ENCODE data around the gene IFNAR2.
"Not testable (repeated sequence)": the region's sequence is repeated elsewhere in the genome, so short reads cannot be mapped to it uniquely, and the experiment has no call there.

The IFNAR2 gene

GRCh38 chr21:33217138-33217520 is 12.6 kb upstream of the IFNAR2 start:
- no peak for FAIRE-seq

- FAIRE-seq: no peak
These were observed 10.4 kb upstream of the IFNAR2 start for GRCh38 chr21:33219300-33219699.

GRCh38 chr21:33219954-33220353 is 9.8 kb upstream of the IFNAR2 start:
- no peak for FAIRE-seq

- not testable (repeated sequence) for FAIRE-seq
These were observed 4.4 kb upstream of the IFNAR2 start for GRCh38 chr21:33225376-33225775.

GRCh38 chr21:33228455-33228854 is 1.3 kb upstream of the IFNAR2 start:
- no peak for FAIRE-seq

GRCh38 chr21:33229099-33229783 is 497 bp upstream of the IFNAR2 start:
- FAIRE-seq: no peak

- FAIRE-seq: no peak
These were observed 997 bp downstream of the IFNAR2 start for GRCh38 chr21:33230545-33231324.

GRCh38 chr21:33231526-33231925 is 1.8 kb downstream of the IFNAR2 start:
- no peak for FAIRE-seq

GRCh38 chr21:33232291-33233034 is 2.7 kb downstream of the IFNAR2 start:
- no peak for FAIRE-seq

- no peak for FAIRE-seq
These were observed 5.1 kb downstream of the IFNAR2 start for GRCh38 chr21:33234635-33235520.

- FAIRE-seq: no peak
These were observed 6.4 kb downstream of the IFNAR2 start for GRCh38 chr21:33236013-33236686.

- FAIRE-seq: no peak
These were observed 7.0 kb downstream of the IFNAR2 start for GRCh38 chr21:33236766-33237165.

- no peak for FAIRE-seq
These were observed 7.7 kb downstream of the IFNAR2 start for GRCh38 chr21:33237486-33237885.

GRCh38 chr21:33238146-33238545 is 8.4 kb downstream of the IFNAR2 start:
- FAIRE-seq: no peak

- no peak for FAIRE-seq
These were observed 9.0 kb downstream of the IFNAR2 start for GRCh38 chr21:33238565-33239255.

GRCh38 chr21:33239559-33240127 is 9.9 kb downstream of the IFNAR2 start:
- not testable (repeated sequence) for FAIRE-seq

GRCh38 chr21:33240404-33240803 is 10.7 kb downstream of the IFNAR2 start:
- no peak for FAIRE-seq

GRCh38 chr21:33241846-33242245 is 12.1 kb downstream of the IFNAR2 start:
- no peak for FAIRE-seq

- FAIRE-seq: not testable (repeated sequence)
These were observed 13.1 kb downstream of the IFNAR2 start for GRCh38 chr21:33242846-33243245.

GRCh38 chr21:33244082-33244778 is 14.5 kb downstream of the IFNAR2 start:
- FAIRE-seq: no peak

- FAIRE-seq: no peak
These were observed 15.0 kb downstream of the IFNAR2 start for GRCh38 chr21:33244779-33245105.

Data from A204.1 (cell line).